Cardiac fibroblast (primary cell): Measurements from ENCODE around the gene KCNB1.
A peak's percentile ranks its signal among the peaks of the same experiment; 100 is the strongest.

Experiments
- DNase-seq, 2 donors: peaks; one replicate each; pipeline versions ENCODE4 v3.0.0 to v3.0.0-alpha.2; 2010; ENCODE audit warnings: low read depth in 2 of 2
- H3K4me3 ChIP-seq, 2 donors: replicated peaks in 1 of 2; 1 replicate in 1 of 2; 2 replicates in 1 of 2; pipeline ENCODE4 v1.5.1; 2011; ENCODE audit warnings: low read depth in 2 of 2, low read length in 2 of 2, mild to moderate bottlenecking in 2 of 2, moderate library complexity in 1 of 2
- TF ChIP-seq, protein P1 (sequence below): IDR thresholded peaks from one replicate; pipeline ENCODE4 v1.5.1; 2011; ENCODE audit warnings: low read depth, mild to moderate bottlenecking, low read length, inconsistent platforms

KCNB1 gene

DNA sequence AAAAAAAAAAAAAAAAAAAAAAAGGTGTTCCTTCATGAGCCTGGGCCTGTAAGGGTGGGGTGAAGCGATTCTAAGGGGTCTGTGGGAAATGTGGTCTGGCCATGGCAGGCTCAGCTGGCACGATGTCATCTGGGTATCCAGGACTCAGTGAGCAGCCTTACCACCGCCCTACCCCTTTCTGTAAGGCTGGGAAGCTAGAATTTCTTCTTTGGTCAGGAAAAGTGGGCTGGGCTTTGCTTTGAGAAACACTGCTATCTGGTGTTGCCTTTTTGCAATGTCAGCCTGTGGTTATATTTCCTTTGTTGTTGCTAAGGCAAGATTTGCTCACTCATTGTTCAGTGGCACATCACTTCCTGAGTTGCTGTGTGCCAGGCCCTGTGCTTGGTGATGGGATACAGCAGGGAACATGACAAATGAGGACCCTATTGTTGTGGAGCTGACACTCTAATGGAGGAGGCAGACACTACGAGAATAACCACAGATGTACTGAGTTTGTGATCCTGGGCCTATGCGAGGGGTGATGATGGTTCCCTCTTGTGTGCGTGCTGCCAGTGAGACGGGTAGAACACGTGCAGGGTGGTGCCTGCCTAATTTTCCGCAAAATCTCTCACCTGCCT is 158.7 kb downstream of the KCNB1 start:
- TF ChIP-seq, protein P1, sequence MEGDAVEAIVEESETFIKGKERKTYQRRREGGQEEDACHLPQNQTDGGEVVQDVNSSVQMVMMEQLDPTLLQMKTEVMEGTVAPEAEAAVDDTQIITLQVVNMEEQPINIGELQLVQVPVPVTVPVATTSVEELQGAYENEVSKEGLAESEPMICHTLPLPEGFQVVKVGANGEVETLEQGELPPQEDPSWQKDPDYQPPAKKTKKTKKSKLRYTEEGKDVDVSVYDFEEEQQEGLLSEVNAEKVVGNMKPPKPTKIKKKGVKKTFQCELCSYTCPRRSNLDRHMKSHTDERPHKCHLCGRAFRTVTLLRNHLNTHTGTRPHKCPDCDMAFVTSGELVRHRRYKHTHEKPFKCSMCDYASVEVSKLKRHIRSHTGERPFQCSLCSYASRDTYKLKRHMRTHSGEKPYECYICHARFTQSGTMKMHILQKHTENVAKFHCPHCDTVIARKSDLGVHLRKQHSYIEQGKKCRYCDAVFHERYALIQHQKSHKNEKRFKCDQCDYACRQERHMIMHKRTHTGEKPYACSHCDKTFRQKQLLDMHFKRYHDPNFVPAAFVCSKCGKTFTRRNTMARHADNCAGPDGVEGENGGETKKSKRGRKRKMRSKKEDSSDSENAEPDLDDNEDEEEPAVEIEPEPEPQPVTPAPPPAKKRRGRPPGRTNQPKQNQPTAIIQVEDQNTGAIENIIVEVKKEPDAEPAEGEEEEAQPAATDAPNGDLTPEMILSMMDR: peak; percentile 46
- peak; percentile 86 to 92 for DNase-seq
- H3K4me3 ChIP-seq: no peak overlapping the region

DNA sequence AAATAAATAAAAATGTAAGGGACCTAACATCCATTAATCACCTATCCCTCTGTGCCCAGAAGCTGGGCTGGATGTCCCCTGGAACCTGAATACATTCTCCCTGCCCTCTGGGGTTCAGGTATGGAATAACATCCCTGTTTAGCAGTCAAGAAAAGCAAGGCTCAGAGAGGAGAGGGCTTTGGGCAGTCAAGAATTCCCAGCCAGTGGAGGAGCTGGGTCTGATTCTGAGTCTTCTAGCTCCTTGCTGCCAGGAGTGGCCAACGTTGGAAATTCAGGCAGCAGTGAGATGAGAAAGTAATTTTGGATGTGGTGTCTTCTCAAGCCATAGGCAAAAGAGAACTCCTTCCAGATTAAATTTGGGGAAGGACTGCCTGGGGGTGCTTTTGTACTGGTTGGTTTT is 162.0 kb downstream of the KCNB1 start:
- no peak overlapping the region for H3K4me3 ChIP-seq
- TF ChIP-seq, protein P1: peak; percentile 52
- DNase-seq: peak; percentile 58 to 75

DNA sequence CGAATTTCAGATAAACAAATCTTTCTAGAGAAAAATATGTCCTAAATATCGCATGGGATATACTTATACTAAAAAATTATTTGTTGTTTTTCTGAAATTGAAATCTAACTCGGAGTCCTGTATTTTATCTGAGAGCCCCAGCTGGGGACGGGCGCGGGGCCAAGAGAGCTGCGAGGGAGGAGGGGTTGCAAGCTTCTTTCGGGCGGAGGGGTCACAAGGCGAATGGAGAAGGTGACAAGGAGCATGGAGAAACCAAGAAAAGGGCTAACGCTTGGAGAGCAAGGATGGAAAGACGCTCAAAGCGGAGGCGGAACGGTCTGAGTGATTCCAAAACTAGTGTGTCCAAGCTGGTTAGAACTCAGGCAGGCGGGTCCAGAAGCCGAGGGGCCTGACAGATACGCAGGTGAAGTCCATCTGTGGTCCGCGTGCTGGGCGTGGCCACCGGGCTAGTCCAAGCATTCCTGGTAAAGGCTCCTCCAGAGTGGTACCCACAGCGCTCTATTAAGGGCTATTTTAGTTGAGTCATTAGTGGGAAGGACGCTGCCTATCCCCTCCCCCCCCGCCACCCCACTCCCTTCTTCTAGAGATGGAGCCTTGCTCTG is 163.2 kb downstream of the KCNB1 start:
- DNase-seq: no peak
- H3K4me3 ChIP-seq: no peak overlapping the region
- TF ChIP-seq, protein P1: no peak

DNA sequence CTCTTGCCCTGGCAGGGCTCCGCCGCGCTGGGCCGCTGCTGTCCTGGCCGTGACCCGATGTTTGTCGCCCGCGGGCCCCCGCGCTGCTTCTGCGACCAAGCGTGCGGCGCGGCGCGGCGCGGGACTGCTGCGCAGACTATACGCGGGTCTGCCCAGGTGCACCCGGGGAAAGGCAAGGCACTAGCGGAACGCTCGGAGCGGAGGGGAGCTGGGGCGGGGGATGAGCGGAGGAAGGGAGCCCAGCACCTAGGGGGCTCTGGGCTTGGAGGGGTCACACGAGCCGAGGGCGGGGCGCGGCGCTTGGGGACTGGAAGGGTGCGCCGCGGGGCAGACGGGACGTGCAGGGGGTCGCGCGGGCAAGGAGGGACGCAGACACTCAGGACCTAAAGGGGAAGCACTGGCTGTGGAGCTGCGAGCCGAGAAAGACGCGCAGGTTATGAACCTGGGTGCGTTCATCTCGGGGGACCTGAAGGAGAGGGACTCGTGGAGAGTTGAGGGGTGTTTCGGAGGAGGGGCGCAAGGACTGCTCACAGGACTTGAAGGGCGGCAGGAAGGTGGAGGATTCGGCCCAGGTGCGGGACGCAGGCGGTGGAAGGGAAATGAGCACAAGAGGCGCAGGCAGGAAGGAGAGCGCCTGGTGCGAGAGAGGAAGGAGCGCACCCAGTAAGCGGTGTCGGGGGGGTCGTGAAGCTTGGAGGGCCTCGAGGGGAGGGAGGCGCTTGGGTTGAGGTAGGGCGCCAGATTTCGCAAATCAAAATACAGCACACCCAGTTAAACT is 163.8 kb downstream of the KCNB1 start:
- peak overlapping the region; percentile 25 to 33 for H3K4me3 ChIP-seq
- TF ChIP-seq, protein P1: no peak
- no peak for DNase-seq

DNA sequence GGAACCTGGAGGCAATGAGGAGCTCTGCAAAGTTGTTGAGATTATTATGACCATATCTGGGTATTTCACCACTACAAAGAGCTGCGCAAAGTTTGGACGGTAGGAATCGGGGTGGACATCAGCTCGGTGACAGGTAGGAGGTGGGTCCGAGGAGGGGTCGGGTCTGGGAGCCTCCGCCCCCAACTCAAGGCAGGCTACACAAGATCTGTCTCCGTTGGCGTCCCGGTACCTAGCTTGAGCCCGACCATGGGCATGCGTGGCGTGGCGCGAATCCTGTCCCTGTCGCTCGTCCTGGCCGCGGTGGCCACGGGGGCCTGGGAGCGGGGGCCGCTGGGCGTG is 164.4 kb downstream of the KCNB1 start:
- DNase-seq: no peak
- no peak overlapping the region for H3K4me3 ChIP-seq
- TF ChIP-seq, protein P1: no peak

DNA sequence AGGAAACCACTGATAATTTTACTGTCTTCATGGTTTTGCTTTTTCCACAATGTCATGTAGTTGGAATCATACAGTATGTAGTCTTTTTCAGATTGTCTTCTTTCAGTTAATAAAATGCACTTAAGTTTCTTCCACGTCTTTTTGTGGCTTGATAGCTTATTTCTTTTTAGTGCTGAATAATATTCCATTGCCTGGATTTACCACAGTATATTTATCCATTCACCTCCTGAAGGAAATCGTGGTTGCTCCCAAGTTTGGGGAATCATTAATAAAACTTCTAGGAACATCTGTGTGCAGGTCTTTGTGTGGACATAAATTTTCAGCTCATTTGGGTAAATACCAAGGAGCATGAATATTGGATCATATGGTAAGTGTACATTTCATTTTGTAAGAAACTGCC is 165.8 kb downstream of the KCNB1 start:
- DNase-seq: no peak
- TF ChIP-seq, protein P1: no peak
- H3K4me3 ChIP-seq: no peak overlapping the region
